ENCODE results near the gene TMEM37. TPM values are rescaled to one million over a fixed set of nuclear protein-coding genes. Genes with fewer than 3 reads are reported as not detected.

The TMEM37 gene
- total RNA-seq, 2 donors from 2014 or later, result 12.0 to 16.2 TPM

GRCh38 chr2:119466373-119466772 is 34.7 kb downstream of the TMEM37 start:
- Histone ChIP-seq H3K27ac (ENCODE audit: low read depth, low read length) (no peak overlapping the region), H3K4me1 (ENCODE audit: control insufficient read depth, insufficient read depth, low read length) (no peaks in the 10 kb centered on the region), H3K36me3 (ENCODE audit: control insufficient read depth, insufficient read depth, low read length) (no peaks in the 10 kb centered on the region), H3K9ac (ENCODE audit: extremely low read depth, low read length, poor library complexity, severe bottlenecking) (no peak overlapping the region), H3K9me3 (ENCODE audit: control insufficient read depth, low read length) (no peaks in the 10 kb centered on the region), H3K4me3 (ENCODE audit: low read length) (no peak overlapping the region), H3K27me3 (ENCODE audit: control insufficient read depth, insufficient read depth, low read length, poor library complexity, severe bottlenecking) (no peaks in the 10 kb centered on the region)
- no peak for DNase-seq
- no peak overlapping the region for H3K27ac Mint-ChIP-seq
- H3K9me3 Mint-ChIP-seq, result no peaks in the 10 kb centered on the region
- no peak overlapping the region for H3K4me3 Mint-ChIP-seq
- H3K27me3 Mint-ChIP-seq (ENCODE audit: insufficient read depth), result no peaks in the 10 kb centered on the region
- no peaks in the 10 kb centered on the region for H3K4me1 Mint-ChIP-seq
- no peak for TF ChIP-seq CTCF (conservative IDR thresholded peaks at IDR 0.05)
- WGBS, 2 experiments (ENCODE audit: insufficient coverage in 1 of 2, insufficient read length in 1 of 2), result 81 to 93% methylated on average over 4 of the region's 4 CpGs
- H3K36me3 Mint-ChIP-seq (ENCODE audit: low read depth), result no peaks in the 10 kb centered on the region

GRCh38 chr2:119468154-119468955 is 36.7 kb downstream of the TMEM37 start:
- Histone ChIP-seq H3K9ac (ENCODE audit: extremely low read depth, low read length, poor library complexity, severe bottlenecking) (no peak overlapping the region), H3K4me1 (ENCODE audit: control insufficient read depth, insufficient read depth, low read length) (no peaks in the 10 kb centered on the region), H3K36me3 (ENCODE audit: control insufficient read depth, insufficient read depth, low read length) (no peaks in the 10 kb centered on the region), H3K27me3 (ENCODE audit: control insufficient read depth, insufficient read depth, low read length, poor library complexity, severe bottlenecking) (no peaks in the 10 kb centered on the region), H3K9me3 (ENCODE audit: control insufficient read depth, low read length) (no peaks in the 10 kb centered on the region), H3K4me3 (ENCODE audit: low read length) (no peak overlapping the region), H3K27ac (ENCODE audit: low read depth, low read length) (no peak overlapping the region)
- no peak for TF ChIP-seq CTCF (conservative IDR thresholded peaks at IDR 0.05)
- Mint-ChIP-seq H3K27ac (no peak overlapping the region), H3K36me3 (ENCODE audit: low read depth) (no peaks in the 10 kb centered on the region), H3K4me1 (no peaks in the 10 kb centered on the region), H3K4me3 (no peak overlapping the region), H3K9me3 (no peaks in the 10 kb centered on the region), H3K27me3 (ENCODE audit: insufficient read depth) (no peaks in the 10 kb centered on the region)
- DNase-seq, result no peak
- 87 to 88% methylated on average over 2 to 3 of the region's 3 CpGs for WGBS, 2 experiments (ENCODE audit: insufficient coverage in 1 of 2, insufficient read length in 1 of 2)

- no peak overlapping the region for H3K27ac ChIP-seq (ENCODE audit: low read depth, low read length)
- Mint-ChIP-seq H3K4me3 (no peak overlapping the region), H3K9me3 (no peaks in the 10 kb centered on the region), H3K27me3 (ENCODE audit: insufficient read depth) (no peaks in the 10 kb centered on the region), H3K36me3 (ENCODE audit: low read depth) (no peaks in the 10 kb centered on the region), H3K4me1 (no peaks in the 10 kb centered on the region), H3K27ac (no peak overlapping the region)
- H3K27me3 ChIP-seq (ENCODE audit: control insufficient read depth, insufficient read depth, low read length, poor library complexity, severe bottlenecking), result no peaks in the 10 kb centered on the region
- no peaks in the 10 kb centered on the region for H3K36me3 ChIP-seq (ENCODE audit: control insufficient read depth, insufficient read depth, low read length)
- TF ChIP-seq CTCF (conservative IDR thresholded peaks at IDR 0.05), result no peak
- no peak overlapping the region for H3K4me3 ChIP-seq (ENCODE audit: low read length)
- no peak for DNase-seq
- 75 to 86% methylated on average over 5 to 6 of the region's 6 CpGs for WGBS, 2 experiments (ENCODE audit: insufficient coverage in 1 of 2, insufficient read length in 1 of 2)
- H3K4me1 ChIP-seq (ENCODE audit: control insufficient read depth, insufficient read depth, low read length), result no peaks in the 10 kb centered on the region
- H3K9me3 ChIP-seq (ENCODE audit: control insufficient read depth, low read length), result no peaks in the 10 kb centered on the region
- no peak overlapping the region for H3K9ac ChIP-seq (ENCODE audit: extremely low read depth, low read length, poor library complexity, severe bottlenecking)
Observed at GRCh38 chr2:119469131-119469530, 37.5 kb downstream of the TMEM37 start.

Data from endodermal cell (in vitro differentiated cells).